ENCODE data around the gene SMYD3.

Gene SMYD3

DNA sequence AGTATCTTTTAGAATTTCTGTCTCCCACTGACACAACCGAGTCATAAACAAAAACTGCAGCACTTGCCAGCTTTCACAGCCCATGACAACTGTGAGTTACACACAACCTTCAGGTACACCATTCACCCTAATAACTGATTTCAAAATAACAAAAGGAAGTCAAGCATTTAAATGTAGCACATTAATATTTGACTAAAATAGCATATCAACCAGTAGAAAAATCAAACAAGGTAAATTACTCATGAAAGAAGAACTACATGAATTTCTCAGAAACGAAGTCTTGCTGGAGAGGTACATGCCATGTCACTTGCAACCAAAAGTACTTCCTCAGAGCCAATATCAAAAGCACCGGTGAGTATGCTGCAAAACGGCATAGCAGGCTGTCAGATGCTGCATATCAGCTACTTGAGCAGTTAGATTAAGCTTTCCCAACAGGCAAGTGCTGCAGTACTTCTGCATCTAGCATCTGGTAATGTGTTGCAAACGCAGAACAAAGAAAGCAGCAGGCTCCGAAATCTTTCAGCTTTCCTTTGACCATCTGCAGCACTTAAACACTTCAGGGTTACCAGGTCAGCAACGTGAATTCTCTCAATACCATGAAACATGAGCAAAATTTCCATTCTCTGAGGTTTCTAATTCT lies 223.2 kb downstream of the SMYD3 start:
- Histone ChIP-seq H3K4me3 (ENCODE audit: insufficient read depth, low read length, poor library complexity, severe bottlenecking) (no peak overlapping the region), H2AFZ (ENCODE audit: low read depth, low read length, severe bottlenecking) (no peak overlapping the region), H3K9me3 (ENCODE audit: insufficient read depth, low read length) (no peaks in the 10 kb centered on the region), H3F3A (ENCODE audit: insufficient read depth) (no peaks in the 10 kb centered on the region), H3K4me2 (ENCODE audit: low read depth, low read length, poor library complexity, severe bottlenecking) (no peak overlapping the region), H3K27ac (ENCODE audit: low read depth, low read length) (no peak overlapping the region), H3K27me3 (ENCODE audit: low read length) (no peaks in the 10 kb centered on the region), H3K9me2 (replicated peaks; ENCODE audit: insufficient read depth, low read length) (no peaks in the 10 kb centered on the region), H4K20me1 (ENCODE audit: low read depth, low read length) (no peaks in the 10 kb centered on the region), H3K79me2 (ENCODE audit: insufficient read depth, low read length) (no peaks in the 10 kb centered on the region), H3K36me3 (ENCODE audit: low read length) (no peaks in the 10 kb centered on the region), H3K9ac (ENCODE audit: low read length) (no peak overlapping the region)
- TF ChIP-seq, protein P1, sequence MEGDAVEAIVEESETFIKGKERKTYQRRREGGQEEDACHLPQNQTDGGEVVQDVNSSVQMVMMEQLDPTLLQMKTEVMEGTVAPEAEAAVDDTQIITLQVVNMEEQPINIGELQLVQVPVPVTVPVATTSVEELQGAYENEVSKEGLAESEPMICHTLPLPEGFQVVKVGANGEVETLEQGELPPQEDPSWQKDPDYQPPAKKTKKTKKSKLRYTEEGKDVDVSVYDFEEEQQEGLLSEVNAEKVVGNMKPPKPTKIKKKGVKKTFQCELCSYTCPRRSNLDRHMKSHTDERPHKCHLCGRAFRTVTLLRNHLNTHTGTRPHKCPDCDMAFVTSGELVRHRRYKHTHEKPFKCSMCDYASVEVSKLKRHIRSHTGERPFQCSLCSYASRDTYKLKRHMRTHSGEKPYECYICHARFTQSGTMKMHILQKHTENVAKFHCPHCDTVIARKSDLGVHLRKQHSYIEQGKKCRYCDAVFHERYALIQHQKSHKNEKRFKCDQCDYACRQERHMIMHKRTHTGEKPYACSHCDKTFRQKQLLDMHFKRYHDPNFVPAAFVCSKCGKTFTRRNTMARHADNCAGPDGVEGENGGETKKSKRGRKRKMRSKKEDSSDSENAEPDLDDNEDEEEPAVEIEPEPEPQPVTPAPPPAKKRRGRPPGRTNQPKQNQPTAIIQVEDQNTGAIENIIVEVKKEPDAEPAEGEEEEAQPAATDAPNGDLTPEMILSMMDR (IDR thresholded peaks at IDR 0.05; ENCODE audit: insufficient read depth, low read length, poor library complexity, severe bottlenecking): no peak
- TF ChIP-seq EZH2phosphoT487 (conservative IDR thresholded peaks at IDR 0.05; ENCODE audit: low read length): no peak

DNA sequence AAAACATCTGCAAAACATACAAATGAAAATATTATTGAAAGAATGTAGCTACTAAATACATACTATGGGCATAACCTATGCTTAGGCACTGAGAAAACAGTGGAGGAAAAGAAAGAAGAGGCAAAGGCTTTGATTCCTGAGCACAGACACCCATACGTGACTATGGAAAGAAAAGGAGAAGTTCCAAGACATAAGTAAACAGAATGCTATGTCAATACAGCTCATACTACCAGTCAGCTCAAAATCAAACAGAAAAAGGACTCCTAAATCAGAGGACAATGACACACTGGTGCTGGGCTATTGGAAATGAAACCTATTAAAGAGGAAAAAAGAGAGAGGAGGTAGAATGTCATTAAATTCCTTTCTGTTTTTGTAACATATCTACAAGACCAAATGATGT lies 225.4 kb downstream of the SMYD3 start:
- H3K4me3 ChIP-seq (ENCODE audit: insufficient read depth, low read length, poor library complexity, severe bottlenecking): no peak overlapping the region

DNA sequence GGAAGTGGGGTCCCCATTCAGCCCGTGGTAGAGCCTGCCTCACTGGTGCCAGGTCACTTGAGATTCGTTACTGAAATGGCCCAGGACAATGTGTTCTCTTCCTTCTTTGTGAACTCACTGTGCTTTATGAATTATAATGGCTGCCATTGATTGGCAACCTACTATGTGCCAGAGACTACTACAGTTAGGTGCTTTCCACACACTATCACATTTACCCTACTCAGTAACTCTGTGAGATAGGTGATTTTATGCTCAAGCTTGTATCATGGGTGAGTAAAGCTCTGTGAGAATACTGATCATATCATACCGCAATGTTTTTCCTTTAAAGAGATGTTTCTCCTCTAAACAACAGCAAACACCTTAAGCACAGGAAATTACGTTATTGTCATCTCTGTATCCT lies 225.9 kb downstream of the SMYD3 start:
- no peak overlapping the region for H3K9ac ChIP-seq (ENCODE audit: low read length)

More for the DNA sequence above, 225.4 kb downstream of the SMYD3 start:
- no peaks in the 10 kb centered on the region for H3F3A ChIP-seq (ENCODE audit: insufficient read depth)
- no peak overlapping the region for H3K27ac ChIP-seq (ENCODE audit: low read depth, low read length)
- no peaks in the 10 kb centered on the region for H3K9me3 ChIP-seq (ENCODE audit: insufficient read depth, low read length)
- no peak overlapping the region for H3K4me2 ChIP-seq (ENCODE audit: low read depth, low read length, poor library complexity, severe bottlenecking)
- no peaks in the 10 kb centered on the region for H3K79me2 ChIP-seq (ENCODE audit: insufficient read depth, low read length)
- no peaks in the 10 kb centered on the region for H3K9me2 ChIP-seq (replicated peaks; ENCODE audit: insufficient read depth, low read length)
- no peak overlapping the region for H3K9ac ChIP-seq (ENCODE audit: low read length)
- TF ChIP-seq, protein P1 (IDR thresholded peaks at IDR 0.05; ENCODE audit: insufficient read depth, low read length, poor library complexity, severe bottlenecking): no peak
- TF ChIP-seq EZH2phosphoT487 (conservative IDR thresholded peaks at IDR 0.05; ENCODE audit: low read length): no peak
- no peaks in the 10 kb centered on the region for H4K20me1 ChIP-seq (ENCODE audit: low read depth, low read length)
- no peak overlapping the region for H2AFZ ChIP-seq (ENCODE audit: low read depth, low read length, severe bottlenecking)
- no peaks in the 10 kb centered on the region for H3K27me3 ChIP-seq (ENCODE audit: low read length)
- no peaks in the 10 kb centered on the region for H3K36me3 ChIP-seq (ENCODE audit: low read length)

More for the DNA sequence above, 225.9 kb downstream of the SMYD3 start:
- no peak overlapping the region for H3K27ac ChIP-seq (ENCODE audit: low read depth, low read length)
- no peaks in the 10 kb centered on the region for H3K79me2 ChIP-seq (ENCODE audit: insufficient read depth, low read length)
- no peaks in the 10 kb centered on the region for H3F3A ChIP-seq (ENCODE audit: insufficient read depth)
- no peak overlapping the region for H2AFZ ChIP-seq (ENCODE audit: low read depth, low read length, severe bottlenecking)
- no peaks in the 10 kb centered on the region for H3K9me2 ChIP-seq (replicated peaks; ENCODE audit: insufficient read depth, low read length)
- no peaks in the 10 kb centered on the region for H3K36me3 ChIP-seq (ENCODE audit: low read length)
- H3K4me2 ChIP-seq (ENCODE audit: low read depth, low read length, poor library complexity, severe bottlenecking): no peak overlapping the region
- no peak overlapping the region for H3K4me3 ChIP-seq (ENCODE audit: insufficient read depth, low read length, poor library complexity, severe bottlenecking)
- TF ChIP-seq, protein P1 (IDR thresholded peaks at IDR 0.05; ENCODE audit: insufficient read depth, low read length, poor library complexity, severe bottlenecking): no peak
- no peak for TF ChIP-seq EZH2phosphoT487 (conservative IDR thresholded peaks at IDR 0.05; ENCODE audit: low read length)
- H3K27me3 ChIP-seq (ENCODE audit: low read length): no peaks in the 10 kb centered on the region
- no peaks in the 10 kb centered on the region for H3K9me3 ChIP-seq (ENCODE audit: insufficient read depth, low read length)
- H4K20me1 ChIP-seq (ENCODE audit: low read depth, low read length): no peaks in the 10 kb centered on the region
